GM12878 (cell line): ENCODE results near the gene ERFL. TPM values are rescaled to one million over a fixed set of nuclear protein-coding genes. Genes with fewer than 3 reads are reported as not detected.

Source experiments
- E2F8 ChIP-seq: fragments of 450-650 bp; IDR thresholded peaks from 2 replicates; pipeline ENCODE4 v1.6.1; 2018; ENCODE audit warnings: mild to moderate bottlenecking, low read depth, moderate library complexity; ENCODE audit not compliant: partially characterized antibody
- KLF5 ChIP-seq: fragments of 450-650 bp; IDR thresholded peaks from 2 replicates; pipeline ENCODE4 v1.6.1; 2014; ENCODE audit warnings: mild to moderate bottlenecking; ENCODE audit not compliant: partially characterized antibody
- POLR2A ChIP-seq: IDR thresholded peaks from 2 replicates; pipeline ENCODE4 v1.6.1; 2011; ENCODE audit warnings: low read depth, mild to moderate bottlenecking, low read length
- POLR2AphosphoS5 ChIP-seq: IDR thresholded peaks from 2 replicates; pipeline ENCODE4 v1.6.1; 2011; ENCODE audit warnings: mild to moderate bottlenecking, low read length, inconsistent platforms
- SMAD1 ChIP-seq: fragments of 450-650 bp; IDR thresholded peaks from 2 replicates; pipeline ENCODE4 v1.6.1; 2018; ENCODE audit warnings: mild to moderate bottlenecking, low read depth; ENCODE audit not compliant: partially characterized antibody
- polyA plus RNA-seq, 11 experiments: library from polyadenylated mRNA; depleted of rRNA in 4 of 11; unstranded in 6 of 11; stranded (reverse) in 5 of 11; fragments of >200 nt; fragmentation: Nextera tagmentation in 4 of 11; fragmentation: Illumina TruSeq in 1 of 11; extraction: Ambion mirVana in 4 of 11; extraction: Trizol in 1 of 11; gene quantifications; 1 replicate in 1 of 11; 2 replicates in 10 of 11; pipeline versions ENCODE4 v1.2.1 to v1.2.3, GENCODE V29; 2011 to 2016; ENCODE audit warnings: inconsistent platforms in 2 of 11, missing spikeins in 2 of 11, low read depth in 1 of 11
- total RNA-seq, 4 experiments: library from RNA; depleted of rRNA in 3 of 4; stranded (reverse); fragments of >200 nt in 3 of 4; fragmentation: Illumina TruSeq in 1 of 4; extraction: Trizol in 1 of 4; gene quantifications; 2 replicates each; pipeline versions ENCODE4 v1.2.1 to v1.2.3, GENCODE V29; 2013 to 2021
- TF ChIP-seq, protein P1 (sequence below): IDR thresholded peaks from 2 replicates; pipeline ENCODE4 v1.6.1; 2011; ENCODE audit warnings: borderline replicate concordance, low read depth, mild to moderate bottlenecking, moderate library complexity, low read length; ENCODE audit not compliant: insufficient read depth, poor library complexity, severe bottlenecking
- TF ChIP-seq, protein P2 (sequence below): IDR thresholded peaks from 2 replicates; pipeline ENCODE4 v1.6.1; 2012; ENCODE audit warnings: low read depth, low read length, improper control_type of control experiment

ERFL gene
- total and polyA plus RNA-seq, 10 of the 15 experiments (the other 5 are each of a cell fraction or from before 2014, with no cell fraction given), result 0.04 to 0.10 (median 0.05) TPM; not detected in 7

GRCh38 chr19:41911889-41912731, 16.1 kb downstream of the ERFL start (continued):
- TF ChIP-seq, protein P1, sequence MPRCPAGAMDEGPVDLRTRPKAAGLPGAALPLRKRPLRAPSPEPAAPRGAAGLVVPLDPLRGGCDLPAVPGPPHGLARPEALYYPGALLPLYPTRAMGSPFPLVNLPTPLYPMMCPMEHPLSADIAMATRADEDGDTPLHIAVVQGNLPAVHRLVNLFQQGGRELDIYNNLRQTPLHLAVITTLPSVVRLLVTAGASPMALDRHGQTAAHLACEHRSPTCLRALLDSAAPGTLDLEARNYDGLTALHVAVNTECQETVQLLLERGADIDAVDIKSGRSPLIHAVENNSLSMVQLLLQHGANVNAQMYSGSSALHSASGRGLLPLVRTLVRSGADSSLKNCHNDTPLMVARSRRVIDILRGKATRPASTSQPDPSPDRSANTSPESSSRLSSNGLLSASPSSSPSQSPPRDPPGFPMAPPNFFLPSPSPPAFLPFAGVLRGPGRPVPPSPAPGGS, result peak; percentile 8
- TF ChIP-seq POLR2A (peak; percentile 46; the same call in 1 of the 2 replicates), POLR2AphosphoS5 (peak; percentile 43; the same call in 1 of the 2 replicates), E2F8 (no peak), KLF5 (no peak), SMAD1 (no peak)
- TF ChIP-seq, protein P2, sequence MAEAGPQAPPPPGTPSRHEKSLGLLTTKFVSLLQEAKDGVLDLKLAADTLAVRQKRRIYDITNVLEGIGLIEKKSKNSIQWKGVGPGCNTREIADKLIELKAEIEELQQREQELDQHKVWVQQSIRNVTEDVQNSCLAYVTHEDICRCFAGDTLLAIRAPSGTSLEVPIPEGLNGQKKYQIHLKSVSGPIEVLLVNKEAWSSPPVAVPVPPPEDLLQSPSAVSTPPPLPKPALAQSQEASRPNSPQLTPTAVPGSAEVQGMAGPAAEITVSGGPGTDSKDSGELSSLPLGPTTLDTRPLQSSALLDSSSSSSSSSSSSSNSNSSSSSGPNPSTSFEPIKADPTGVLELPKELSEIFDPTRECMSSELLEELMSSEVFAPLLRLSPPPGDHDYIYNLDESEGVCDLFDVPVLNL, result no peak
